Gastroesophageal sphincter (tissue), 3 donors: Measurements from ENCODE around the gene ANGPT4.

ENCODE experiments used
- EP300 ChIP-seq: sonication (generic); formaldehyde crosslinking; IDR thresholded peaks from one replicate; pipeline ENCODE4 v1.6.1; 2017; ENCODE audit warnings: antibody characterized with exemption, mild to moderate bottlenecking
- POLR2AphosphoS5 ChIP-seq: sonication (generic); formaldehyde crosslinking; IDR thresholded peaks from one replicate; pipeline ENCODE4 v1.6.1; 2017; ENCODE audit warnings: antibody characterized with exemption
- TF ChIP-seq, protein P1 (sequence below), 4 experiments: fragments of 200-600 bp in 2 of 4; fragments of 450-650 bp in 2 of 4; sonication (generic) in 1 of 4; IDR thresholded peaks; one replicate each; pipeline ENCODE4 v1.5.1; 2017 to 2019; ENCODE audit warnings: antibody characterized with exemption in 4 of 4, mild to moderate bottlenecking in 2 of 4, moderate library complexity in 2 of 4

DNA sequence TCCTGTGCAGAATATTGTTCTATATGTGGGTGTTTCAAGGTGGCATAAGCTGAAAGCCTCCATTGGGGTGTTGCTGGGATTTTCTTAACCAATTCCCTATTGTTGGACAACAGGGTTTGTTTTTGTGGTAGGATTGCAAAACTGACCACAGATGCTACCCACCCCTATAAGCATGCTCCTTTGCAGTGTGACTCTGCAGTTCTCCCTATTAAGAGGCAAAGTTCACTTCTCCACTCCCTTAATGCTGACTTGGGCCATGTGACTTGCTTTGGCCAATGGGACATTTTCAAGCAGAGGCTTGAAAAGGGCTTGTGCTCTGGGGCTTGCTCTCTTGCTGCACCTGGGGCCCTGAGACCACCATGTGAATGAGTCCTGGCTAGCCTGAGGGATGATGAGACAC is 8.5 kb upstream of the ANGPT4 start:
- TF ChIP-seq, protein P1, sequence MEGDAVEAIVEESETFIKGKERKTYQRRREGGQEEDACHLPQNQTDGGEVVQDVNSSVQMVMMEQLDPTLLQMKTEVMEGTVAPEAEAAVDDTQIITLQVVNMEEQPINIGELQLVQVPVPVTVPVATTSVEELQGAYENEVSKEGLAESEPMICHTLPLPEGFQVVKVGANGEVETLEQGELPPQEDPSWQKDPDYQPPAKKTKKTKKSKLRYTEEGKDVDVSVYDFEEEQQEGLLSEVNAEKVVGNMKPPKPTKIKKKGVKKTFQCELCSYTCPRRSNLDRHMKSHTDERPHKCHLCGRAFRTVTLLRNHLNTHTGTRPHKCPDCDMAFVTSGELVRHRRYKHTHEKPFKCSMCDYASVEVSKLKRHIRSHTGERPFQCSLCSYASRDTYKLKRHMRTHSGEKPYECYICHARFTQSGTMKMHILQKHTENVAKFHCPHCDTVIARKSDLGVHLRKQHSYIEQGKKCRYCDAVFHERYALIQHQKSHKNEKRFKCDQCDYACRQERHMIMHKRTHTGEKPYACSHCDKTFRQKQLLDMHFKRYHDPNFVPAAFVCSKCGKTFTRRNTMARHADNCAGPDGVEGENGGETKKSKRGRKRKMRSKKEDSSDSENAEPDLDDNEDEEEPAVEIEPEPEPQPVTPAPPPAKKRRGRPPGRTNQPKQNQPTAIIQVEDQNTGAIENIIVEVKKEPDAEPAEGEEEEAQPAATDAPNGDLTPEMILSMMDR (IDR thresholded peaks at IDR 0.05), result no peak
- TF ChIP-seq POLR2AphosphoS5 (no peak), EP300 (no peak)
